ENCODE data around the gene MYRIP.

Gene MYRIP

DNA sequence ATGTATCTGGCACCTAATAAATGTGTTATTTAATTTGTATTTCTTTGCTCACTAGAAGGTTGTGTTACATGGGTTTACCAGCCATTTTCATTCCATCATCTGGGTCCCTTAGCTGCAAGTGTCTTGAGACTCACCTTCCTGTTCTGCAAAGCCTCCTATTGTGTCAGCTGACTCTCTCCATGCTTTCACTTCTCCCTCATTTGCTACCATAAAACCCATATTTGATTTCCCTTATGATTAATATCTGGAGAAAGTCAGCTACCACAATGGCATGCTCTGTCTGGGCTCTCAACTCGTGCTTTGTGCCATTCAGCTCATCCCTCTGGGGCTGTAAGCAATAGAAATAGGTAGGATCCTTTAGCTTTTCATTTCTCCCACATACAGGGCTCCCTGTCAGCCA, 420.6 kb downstream of the MYRIP start:
- H3K4me1 ChIP-seq (ENCODE audit: control insufficient read depth, low read length), result no peaks in the 10 kb centered on the region
- H3K36me3 ChIP-seq (ENCODE audit: control insufficient read depth, low read length), result no peaks in the 10 kb centered on the region
- no peak overlapping the region for H3K4me2 ChIP-seq (ENCODE audit: low read length)
- no peaks in the 10 kb centered on the region for H3K79me2 ChIP-seq (ENCODE audit: control insufficient read depth, low read length)
- H4K20me1 ChIP-seq (ENCODE audit: control insufficient read depth, insufficient read depth, low read depth, low read length), result no peaks in the 10 kb centered on the region
- H3F3A ChIP-seq (ENCODE audit: control insufficient read depth, insufficient read depth), result no peaks in the 10 kb centered on the region
- no peak overlapping the region for H3K27ac ChIP-seq (ENCODE audit: low read depth, low read length)
- no peaks in the 10 kb centered on the region for H3K27me3 ChIP-seq (ENCODE audit: control insufficient read depth, low read length)
- no peak overlapping the region for H3K4me3 ChIP-seq (ENCODE audit: low read length)
- TF ChIP-seq, protein P1, sequence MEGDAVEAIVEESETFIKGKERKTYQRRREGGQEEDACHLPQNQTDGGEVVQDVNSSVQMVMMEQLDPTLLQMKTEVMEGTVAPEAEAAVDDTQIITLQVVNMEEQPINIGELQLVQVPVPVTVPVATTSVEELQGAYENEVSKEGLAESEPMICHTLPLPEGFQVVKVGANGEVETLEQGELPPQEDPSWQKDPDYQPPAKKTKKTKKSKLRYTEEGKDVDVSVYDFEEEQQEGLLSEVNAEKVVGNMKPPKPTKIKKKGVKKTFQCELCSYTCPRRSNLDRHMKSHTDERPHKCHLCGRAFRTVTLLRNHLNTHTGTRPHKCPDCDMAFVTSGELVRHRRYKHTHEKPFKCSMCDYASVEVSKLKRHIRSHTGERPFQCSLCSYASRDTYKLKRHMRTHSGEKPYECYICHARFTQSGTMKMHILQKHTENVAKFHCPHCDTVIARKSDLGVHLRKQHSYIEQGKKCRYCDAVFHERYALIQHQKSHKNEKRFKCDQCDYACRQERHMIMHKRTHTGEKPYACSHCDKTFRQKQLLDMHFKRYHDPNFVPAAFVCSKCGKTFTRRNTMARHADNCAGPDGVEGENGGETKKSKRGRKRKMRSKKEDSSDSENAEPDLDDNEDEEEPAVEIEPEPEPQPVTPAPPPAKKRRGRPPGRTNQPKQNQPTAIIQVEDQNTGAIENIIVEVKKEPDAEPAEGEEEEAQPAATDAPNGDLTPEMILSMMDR (IDR thresholded peaks at IDR 0.05; ENCODE audit: low read depth, low read length, poor library complexity, severe bottlenecking), result no peak
- TF ChIP-seq EZH2phosphoT487 (IDR thresholded peaks at IDR 0.05; ENCODE audit: borderline replicate concordance, low read length), result no peak
- H3K9me2 ChIP-seq (replicated peaks; ENCODE audit: control insufficient read depth, low read length), result no peaks in the 10 kb centered on the region
- H3K9me3 ChIP-seq (ENCODE audit: control insufficient read depth, insufficient read depth, low read length), result no peaks in the 10 kb centered on the region

DNA sequence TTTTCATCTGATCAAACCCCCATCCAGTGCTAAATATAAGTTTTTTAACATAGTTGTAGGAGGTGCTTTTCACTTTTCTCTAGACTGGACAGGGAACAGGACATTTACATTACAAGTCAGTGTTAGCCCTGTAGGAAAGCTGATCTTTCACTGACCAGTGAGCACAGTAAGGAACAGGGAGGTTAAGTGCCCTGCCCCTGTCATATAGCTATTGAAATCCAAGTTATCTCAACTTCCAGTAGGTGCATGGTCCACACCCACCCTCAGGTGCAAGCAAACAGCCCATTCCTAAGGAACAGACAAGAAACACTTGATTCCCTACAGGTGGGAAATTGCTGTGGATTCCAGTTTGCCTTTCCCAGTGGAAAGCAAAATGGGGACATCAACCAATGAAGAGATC, 421.0 kb downstream of the MYRIP start:
- no peaks in the 10 kb centered on the region for H3K79me2 ChIP-seq (ENCODE audit: control insufficient read depth, low read length)
- H3K36me3 ChIP-seq (ENCODE audit: control insufficient read depth, low read length), result no peaks in the 10 kb centered on the region
- no peak overlapping the region for H3K4me3 ChIP-seq (ENCODE audit: low read length)
- H3F3A ChIP-seq (ENCODE audit: control insufficient read depth, insufficient read depth), result no peaks in the 10 kb centered on the region
- no peaks in the 10 kb centered on the region for H4K20me1 ChIP-seq (ENCODE audit: control insufficient read depth, insufficient read depth, low read depth, low read length)
- H3K27ac ChIP-seq (ENCODE audit: low read depth, low read length), result no peak overlapping the region
- no peak overlapping the region for H3K4me2 ChIP-seq (ENCODE audit: low read length)
- H3K4me1 ChIP-seq (ENCODE audit: control insufficient read depth, low read length), result no peaks in the 10 kb centered on the region
- H3K27me3 ChIP-seq (ENCODE audit: control insufficient read depth, low read length), result no peaks in the 10 kb centered on the region
- TF ChIP-seq, protein P1 (IDR thresholded peaks at IDR 0.05; ENCODE audit: low read depth, low read length, poor library complexity, severe bottlenecking), result no peak
- TF ChIP-seq EZH2phosphoT487 (IDR thresholded peaks at IDR 0.05; ENCODE audit: borderline replicate concordance, low read length), result no peak
- no peaks in the 10 kb centered on the region for H3K9me3 ChIP-seq (ENCODE audit: control insufficient read depth, insufficient read depth, low read length)
- H3K9me2 ChIP-seq (replicated peaks; ENCODE audit: control insufficient read depth, low read length), result no peaks in the 10 kb centered on the region

DNA sequence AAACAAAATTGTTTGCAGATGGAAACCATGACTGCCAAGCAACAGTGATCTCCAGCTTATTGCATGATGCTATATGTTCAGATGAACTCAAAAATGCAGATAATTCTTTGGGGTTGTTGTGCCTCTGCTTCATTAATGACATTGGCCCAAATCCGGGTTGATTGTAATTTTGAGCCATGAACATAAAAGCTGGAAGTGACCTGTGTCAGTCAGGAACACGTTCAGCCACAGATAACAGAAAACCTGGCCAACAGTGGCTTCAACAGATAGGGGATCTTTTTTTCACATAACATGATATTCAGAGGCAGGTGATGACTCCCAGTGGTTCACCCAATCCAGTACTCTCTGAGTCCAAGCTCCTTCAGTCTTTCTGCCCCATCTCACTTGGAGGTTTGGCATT, 423.2 kb downstream of the MYRIP start:
- no peak overlapping the region for H3K4me3 ChIP-seq (ENCODE audit: low read length)
- no peak overlapping the region for H3K27ac ChIP-seq (ENCODE audit: low read depth, low read length)
- no peak overlapping the region for H3K4me2 ChIP-seq (ENCODE audit: low read length)
- no peaks in the 10 kb centered on the region for H3K9me2 ChIP-seq (replicated peaks; ENCODE audit: control insufficient read depth, low read length)
- no peaks in the 10 kb centered on the region for H4K20me1 ChIP-seq (ENCODE audit: control insufficient read depth, insufficient read depth, low read depth, low read length)
- TF ChIP-seq, protein P1 (IDR thresholded peaks at IDR 0.05; ENCODE audit: low read depth, low read length, poor library complexity, severe bottlenecking), result no peak
- TF ChIP-seq EZH2phosphoT487 (IDR thresholded peaks at IDR 0.05; ENCODE audit: borderline replicate concordance, low read length), result no peak
- no peaks in the 10 kb centered on the region for H3K4me1 ChIP-seq (ENCODE audit: control insufficient read depth, low read length)
- no peaks in the 10 kb centered on the region for H3K79me2 ChIP-seq (ENCODE audit: control insufficient read depth, low read length)
- H3K36me3 ChIP-seq (ENCODE audit: control insufficient read depth, low read length), result no peaks in the 10 kb centered on the region
- H3K9me3 ChIP-seq (ENCODE audit: control insufficient read depth, insufficient read depth, low read length), result no peaks in the 10 kb centered on the region
- no peaks in the 10 kb centered on the region for H3F3A ChIP-seq (ENCODE audit: control insufficient read depth, insufficient read depth)
- no peaks in the 10 kb centered on the region for H3K27me3 ChIP-seq (ENCODE audit: control insufficient read depth, low read length)

DNA sequence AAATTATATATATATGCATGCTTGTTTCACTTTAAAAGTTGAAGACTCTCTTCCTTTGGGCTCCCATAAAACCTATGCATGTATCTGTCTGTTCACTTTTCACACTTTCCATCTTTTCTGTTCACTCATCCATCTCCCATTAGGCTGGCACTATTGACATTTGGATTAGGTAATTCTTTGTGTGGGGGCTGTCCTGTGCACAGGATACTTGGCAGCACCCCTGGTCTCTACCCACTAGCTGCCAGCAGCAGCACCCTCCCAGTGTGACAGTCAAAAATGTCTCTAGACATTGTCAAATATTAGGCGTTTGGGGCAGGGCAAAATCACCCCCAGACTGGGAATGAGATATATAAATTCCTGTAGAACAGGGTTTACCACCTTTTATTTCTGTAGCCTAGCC, 427.8 kb downstream of the MYRIP start:
- H3K79me2 ChIP-seq (ENCODE audit: control insufficient read depth, low read length), result no peaks in the 10 kb centered on the region
- no peaks in the 10 kb centered on the region for H3K36me3 ChIP-seq (ENCODE audit: control insufficient read depth, low read length)
- H3F3A ChIP-seq (ENCODE audit: control insufficient read depth, insufficient read depth), result no peaks in the 10 kb centered on the region
- H4K20me1 ChIP-seq (ENCODE audit: control insufficient read depth, insufficient read depth, low read depth, low read length), result no peaks in the 10 kb centered on the region
- no peak overlapping the region for H3K4me2 ChIP-seq (ENCODE audit: low read length)
- no peak overlapping the region for H3K27ac ChIP-seq (ENCODE audit: low read depth, low read length)
- H3K4me1 ChIP-seq (ENCODE audit: control insufficient read depth, low read length), result no peaks in the 10 kb centered on the region
- H3K9me2 ChIP-seq (replicated peaks; ENCODE audit: control insufficient read depth, low read length), result no peaks in the 10 kb centered on the region
- H3K27me3 ChIP-seq (ENCODE audit: control insufficient read depth, low read length), result no peaks in the 10 kb centered on the region
- H3K4me3 ChIP-seq (ENCODE audit: low read length), result no peak overlapping the region
- TF ChIP-seq, protein P1 (IDR thresholded peaks at IDR 0.05; ENCODE audit: low read depth, low read length, poor library complexity, severe bottlenecking), result no peak
- TF ChIP-seq EZH2phosphoT487 (IDR thresholded peaks at IDR 0.05; ENCODE audit: borderline replicate concordance, low read length), result no peak
- H3K9me3 ChIP-seq (ENCODE audit: control insufficient read depth, insufficient read depth, low read length), result no peaks in the 10 kb centered on the region

All from DOHH2 (cell line).